Measurements from ENCODE around the gene ST3GAL3.

Gene ST3GAL3

DNA sequence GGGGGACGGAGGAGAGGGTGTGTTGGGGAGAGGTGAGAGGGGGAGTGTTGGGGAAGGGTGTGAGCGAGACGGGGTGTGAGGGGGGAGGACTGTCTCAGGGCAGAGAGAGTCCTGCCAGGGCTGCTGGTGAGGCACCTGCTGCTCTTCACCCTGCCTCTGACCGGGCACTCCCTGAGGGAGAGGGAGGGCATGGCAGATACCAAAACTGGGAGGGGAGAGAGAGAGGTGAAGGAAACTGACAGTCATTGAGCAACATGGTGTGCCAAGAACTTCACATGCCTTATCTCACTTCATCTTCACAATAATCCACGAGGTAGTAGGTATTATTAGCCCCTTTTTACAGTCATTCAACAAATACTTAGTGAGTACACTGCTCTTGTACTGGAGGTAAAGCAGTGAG, 164.9 kb downstream of the ST3GAL3 start:
- Histone ChIP-seq H3K9me3 (ENCODE audit: control insufficient read depth, low read length) (no peaks in the 10 kb centered on the region), H3K4me3 (ENCODE audit: insufficient read depth, low read depth, low read length) (no peak overlapping the region), H3K4me1 (ENCODE audit: control insufficient read depth, insufficient read depth, low read length) (no peaks in the 10 kb centered on the region), H3K27ac (ENCODE audit: insufficient read depth, low read depth, low read length, poor library complexity, severe bottlenecking) (no peak overlapping the region), H3K36me3 (ENCODE audit: control insufficient read depth, insufficient read depth, low read length) (no peaks in the 10 kb centered on the region), H3K27me3 (ENCODE audit: control insufficient read depth, insufficient read depth, low read length, poor library complexity, severe bottlenecking) (no peaks in the 10 kb centered on the region)
- 83 to 84% methylated on average over 5 of the region's 5 CpGs for WGBS, 2 experiments

DNA sequence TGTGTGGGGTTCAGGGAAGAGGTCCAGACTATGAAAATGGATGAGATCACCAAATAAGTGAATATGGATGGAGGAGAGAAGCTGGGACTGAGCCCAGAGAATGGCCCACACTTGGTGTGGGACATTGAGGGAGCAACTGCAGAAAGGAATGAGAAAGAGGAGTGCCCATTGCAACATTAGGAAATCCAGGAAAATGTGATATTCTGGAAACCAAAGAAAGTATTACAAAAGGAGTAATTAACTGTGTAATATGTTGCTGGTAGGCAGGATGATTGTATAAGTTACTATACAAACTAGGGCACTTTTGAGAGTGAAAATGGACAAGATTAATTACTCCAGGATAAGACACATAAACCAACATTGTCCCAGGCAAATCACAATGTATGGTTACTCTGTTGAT, 166.5 kb downstream of the ST3GAL3 start:
- Histone ChIP-seq H3K9me3 (ENCODE audit: control insufficient read depth, low read length) (no peaks in the 10 kb centered on the region), H3K36me3 (ENCODE audit: control insufficient read depth, insufficient read depth, low read length) (no peaks in the 10 kb centered on the region), H3K4me1 (ENCODE audit: control insufficient read depth, insufficient read depth, low read length) (no peaks in the 10 kb centered on the region), H3K4me3 (ENCODE audit: insufficient read depth, low read depth, low read length) (no peak overlapping the region), H3K27me3 (ENCODE audit: control insufficient read depth, insufficient read depth, low read length, poor library complexity, severe bottlenecking) (no peaks in the 10 kb centered on the region), H3K27ac (ENCODE audit: insufficient read depth, low read depth, low read length, poor library complexity, severe bottlenecking) (no peak overlapping the region)

DNA sequence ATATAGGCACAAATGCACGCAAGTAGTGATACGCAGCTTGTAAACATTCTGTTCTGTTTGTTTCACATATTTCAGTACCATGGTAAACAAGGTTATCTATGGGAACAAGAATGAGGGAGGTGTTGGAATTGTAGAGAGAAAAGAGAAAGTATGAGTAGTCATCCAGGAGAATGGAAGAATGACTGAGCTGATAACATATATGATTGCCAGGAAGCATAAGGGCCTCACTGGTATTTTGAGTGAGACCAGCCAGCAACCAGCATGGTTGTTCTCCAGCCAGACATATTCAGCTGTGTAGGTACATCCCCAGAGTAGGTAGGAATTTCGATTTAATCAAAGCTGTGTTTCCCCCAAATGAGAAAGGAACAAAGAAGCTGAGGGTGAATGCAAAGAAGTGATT, 167.4 kb downstream of the ST3GAL3 start:
- 97% methylated on average over 3 of the region's 3 CpGs for whole genome bisulfite sequencing, 2 experiments
- Histone ChIP-seq H3K27ac (ENCODE audit: insufficient read depth, low read depth, low read length, poor library complexity, severe bottlenecking) (no peak overlapping the region), H3K4me1 (ENCODE audit: control insufficient read depth, insufficient read depth, low read length) (no peaks in the 10 kb centered on the region)

DNA sequence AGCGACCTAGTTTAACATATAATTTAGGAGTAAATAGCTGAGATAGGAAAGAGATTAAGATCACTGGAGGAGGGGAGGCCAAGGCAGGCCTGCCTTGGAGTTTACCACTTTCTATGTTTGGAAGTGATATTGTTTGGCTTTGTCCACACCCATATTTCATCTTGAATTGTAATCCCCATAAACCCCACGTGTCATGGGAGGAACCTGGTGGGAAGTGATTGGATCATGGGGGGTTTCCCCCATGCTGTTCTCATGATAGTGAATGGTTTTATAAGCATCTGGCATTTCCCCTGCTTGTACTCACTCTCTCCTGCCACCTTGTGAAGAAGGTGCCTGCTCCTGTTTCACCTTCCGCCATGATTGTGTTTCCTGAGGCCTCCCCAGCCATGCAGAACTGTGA, 168.0 kb downstream of the ST3GAL3 start:
- Histone ChIP-seq H3K27ac (ENCODE audit: insufficient read depth, low read depth, low read length, poor library complexity, severe bottlenecking) (no peak overlapping the region), H3K4me3 (ENCODE audit: insufficient read depth, low read depth, low read length) (no peak overlapping the region), H3K36me3 (ENCODE audit: control insufficient read depth, insufficient read depth, low read length) (no peaks in the 10 kb centered on the region), H3K4me1 (ENCODE audit: control insufficient read depth, insufficient read depth, low read length) (no peaks in the 10 kb centered on the region), H3K9me3 (ENCODE audit: control insufficient read depth, low read length) (no peaks in the 10 kb centered on the region), H3K27me3 (ENCODE audit: control insufficient read depth, insufficient read depth, low read length, poor library complexity, severe bottlenecking) (no peaks in the 10 kb centered on the region)
- 88 to 92% methylated on average over 2 to 3 of the region's 3 CpGs for whole genome bisulfite sequencing, 2 experiments

More for the DNA sequence above, 167.4 kb downstream of the ST3GAL3 start:
- Histone ChIP-seq H3K4me3 (ENCODE audit: insufficient read depth, low read depth, low read length) (no peak overlapping the region), H3K9me3 (ENCODE audit: control insufficient read depth, low read length) (no peaks in the 10 kb centered on the region), H3K27me3 (ENCODE audit: control insufficient read depth, insufficient read depth, low read length, poor library complexity, severe bottlenecking) (no peaks in the 10 kb centered on the region), H3K36me3 (ENCODE audit: control insufficient read depth, insufficient read depth, low read length) (no peaks in the 10 kb centered on the region)

DNA sequence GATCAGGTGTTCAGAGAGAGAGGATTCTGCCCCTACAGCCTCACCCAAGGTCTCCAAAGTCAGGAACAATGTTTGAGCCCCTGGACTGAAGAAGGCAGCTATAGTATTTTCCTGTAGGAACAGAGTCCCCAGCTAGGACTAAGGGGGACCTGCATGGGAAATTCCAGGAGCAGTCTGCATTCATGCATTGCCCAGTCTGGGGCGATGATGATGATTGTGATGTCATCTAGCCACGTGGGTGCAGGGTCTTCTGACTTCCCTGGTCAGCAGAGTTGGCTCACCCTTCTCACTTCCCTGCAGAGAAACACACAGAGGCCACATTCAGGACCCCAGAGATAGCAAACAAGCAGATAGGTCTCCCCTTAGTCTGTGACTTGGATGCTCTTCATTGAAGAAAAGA, 169.8 kb downstream of the ST3GAL3 start:
- WGBS, 2 experiments, result 83 to 89% methylated on average over 2 of the region's 2 CpGs
- Histone ChIP-seq H3K9me3 (ENCODE audit: control insufficient read depth, low read length) (no peaks in the 10 kb centered on the region), H3K27ac (ENCODE audit: insufficient read depth, low read depth, low read length, poor library complexity, severe bottlenecking) (no peak overlapping the region), H3K4me3 (ENCODE audit: insufficient read depth, low read depth, low read length) (no peak overlapping the region), H3K36me3 (ENCODE audit: control insufficient read depth, insufficient read depth, low read length) (no peaks in the 10 kb centered on the region), H3K4me1 (ENCODE audit: control insufficient read depth, insufficient read depth, low read length) (peaks cover 7% of the 10 kb centered on the region), H3K27me3 (ENCODE audit: control insufficient read depth, insufficient read depth, low read length, poor library complexity, severe bottlenecking) (no peaks in the 10 kb centered on the region)

DNA sequence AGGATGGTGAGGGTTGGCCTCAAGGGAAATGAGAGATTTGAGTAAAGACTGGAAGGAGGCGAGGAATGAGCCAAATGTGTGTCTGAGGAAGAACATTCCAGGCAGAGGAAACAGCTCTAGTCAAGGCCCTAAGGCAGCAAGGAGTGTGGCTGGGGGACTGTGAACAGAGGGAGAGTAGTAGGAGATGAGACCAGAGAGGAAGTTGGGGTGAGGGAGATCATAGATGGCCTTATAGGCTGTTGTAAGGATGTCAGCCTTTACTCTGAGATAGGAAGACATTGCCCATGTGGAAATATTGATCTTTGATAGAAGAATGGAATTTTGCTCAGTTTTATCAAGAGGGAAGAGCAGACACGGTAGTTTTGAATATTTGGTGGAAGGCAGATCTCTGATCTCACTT, 171.1 kb downstream of the ST3GAL3 start:
- no peaks in the 10 kb centered on the region for H3K36me3 ChIP-seq (ENCODE audit: control insufficient read depth, insufficient read depth, low read length)
- H3K27me3 ChIP-seq (ENCODE audit: control insufficient read depth, insufficient read depth, low read length, poor library complexity, severe bottlenecking), result no peaks in the 10 kb centered on the region
- 80 to 97% methylated on average over 2 of the region's 2 CpGs for WGBS, 2 experiments
- no peaks in the 10 kb centered on the region for H3K9me3 ChIP-seq (ENCODE audit: control insufficient read depth, low read length)
- H3K4me3 ChIP-seq (ENCODE audit: insufficient read depth, low read depth, low read length), result no peak overlapping the region
- H3K27ac ChIP-seq (ENCODE audit: insufficient read depth, low read depth, low read length, poor library complexity, severe bottlenecking), result no peak overlapping the region
- peaks cover 7% of the 10 kb centered on the region for H3K4me1 ChIP-seq (ENCODE audit: control insufficient read depth, insufficient read depth, low read length)

DNA sequence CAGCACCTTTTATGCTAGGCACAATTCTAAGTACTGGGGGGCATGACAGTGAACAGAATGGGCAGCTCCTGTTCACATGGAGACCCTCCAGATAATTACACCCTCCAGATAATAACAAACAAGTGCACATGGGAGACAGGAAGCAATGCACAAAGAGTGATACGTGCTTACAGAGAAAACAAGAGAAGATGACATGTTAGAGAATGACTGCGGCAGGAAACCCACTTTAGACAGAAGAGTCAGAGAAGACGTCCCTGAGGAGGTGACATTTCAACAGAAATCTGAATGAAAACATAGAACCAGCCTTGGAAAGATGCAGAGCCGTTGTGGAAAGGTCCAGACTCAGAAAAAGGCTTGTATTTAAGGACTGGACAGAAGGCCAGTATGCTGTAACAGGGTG, 171.5 kb downstream of the ST3GAL3 start:
- WGBS, 2 experiments, result 93 to 96% methylated on average over 4 of the region's 4 CpGs
- no peaks in the 10 kb centered on the region for H3K9me3 ChIP-seq (ENCODE audit: control insufficient read depth, low read length)
- peaks cover 7% of the 10 kb centered on the region for H3K4me1 ChIP-seq (ENCODE audit: control insufficient read depth, insufficient read depth, low read length)
- H3K27me3 ChIP-seq (ENCODE audit: control insufficient read depth, insufficient read depth, low read length, poor library complexity, severe bottlenecking), result no peaks in the 10 kb centered on the region
- no peaks in the 10 kb centered on the region for H3K36me3 ChIP-seq (ENCODE audit: control insufficient read depth, insufficient read depth, low read length)
- no peak overlapping the region for H3K27ac ChIP-seq (ENCODE audit: insufficient read depth, low read depth, low read length, poor library complexity, severe bottlenecking)
- no peak overlapping the region for H3K4me3 ChIP-seq (ENCODE audit: insufficient read depth, low read depth, low read length)

DNA sequence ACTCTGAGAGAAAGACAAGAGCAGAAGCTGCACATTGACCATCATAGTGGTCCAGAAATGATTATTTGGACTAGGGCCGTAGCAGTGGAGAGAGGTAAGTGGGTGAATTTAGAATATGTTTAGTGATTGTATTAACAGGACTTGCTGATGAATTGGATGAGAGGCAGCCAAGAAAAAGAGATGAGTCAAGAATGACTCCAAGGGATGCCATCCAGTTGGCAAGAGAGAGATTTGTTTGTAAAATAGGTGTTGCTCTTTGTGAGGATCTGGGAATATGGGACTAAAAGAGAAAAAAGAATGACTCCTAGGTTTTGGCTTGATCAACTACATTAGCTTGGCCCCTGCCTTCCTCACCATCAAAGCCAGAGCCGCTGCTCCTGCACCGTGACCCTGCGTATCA, 172.1 kb downstream of the ST3GAL3 start:
- Histone ChIP-seq H3K27me3 (ENCODE audit: control insufficient read depth, insufficient read depth, low read length, poor library complexity, severe bottlenecking) (no peaks in the 10 kb centered on the region), H3K4me1 (ENCODE audit: control insufficient read depth, insufficient read depth, low read length) (peaks cover 8% of the 10 kb centered on the region), H3K27ac (ENCODE audit: insufficient read depth, low read depth, low read length, poor library complexity, severe bottlenecking) (no peak overlapping the region), H3K4me3 (ENCODE audit: insufficient read depth, low read depth, low read length) (no peak overlapping the region), H3K36me3 (ENCODE audit: control insufficient read depth, insufficient read depth, low read length) (no peaks in the 10 kb centered on the region), H3K9me3 (ENCODE audit: control insufficient read depth, low read length) (no peaks in the 10 kb centered on the region)
- 96 to 97% methylated on average over 4 of the region's 4 CpGs for WGBS, 2 experiments

DNA sequence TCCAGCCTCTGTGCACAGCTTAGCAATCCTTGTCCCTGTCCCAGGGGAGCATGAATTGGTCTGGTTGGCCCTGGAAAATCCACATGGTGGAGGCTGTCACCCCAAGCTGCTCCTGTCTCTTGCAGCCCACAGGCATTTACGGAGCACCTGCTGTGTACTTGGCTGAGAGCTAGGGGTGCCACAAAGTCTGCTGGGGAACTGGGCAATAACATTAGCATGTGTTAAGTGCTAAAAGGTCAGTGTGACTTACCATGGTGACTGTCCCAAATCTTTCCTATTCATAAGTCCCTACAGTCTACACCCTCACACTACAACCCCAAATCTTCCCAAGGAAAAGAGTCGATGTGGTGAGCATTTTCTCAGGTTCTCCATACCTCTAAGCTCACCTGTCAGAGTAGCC, 172.7 kb downstream of the ST3GAL3 start:
- H3K27me3 ChIP-seq (ENCODE audit: control insufficient read depth, insufficient read depth, low read length, poor library complexity, severe bottlenecking), result no peaks in the 10 kb centered on the region
- H3K27ac ChIP-seq (ENCODE audit: insufficient read depth, low read depth, low read length, poor library complexity, severe bottlenecking), result no peak overlapping the region
- H3K36me3 ChIP-seq (ENCODE audit: control insufficient read depth, insufficient read depth, low read length), result no peaks in the 10 kb centered on the region
- no peaks in the 10 kb centered on the region for H3K9me3 ChIP-seq (ENCODE audit: control insufficient read depth, low read length)
- 94 to 96% methylated on average over 2 of the region's 2 CpGs for WGBS, 2 experiments
- H3K4me3 ChIP-seq (ENCODE audit: insufficient read depth, low read depth, low read length), result no peak overlapping the region
- H3K4me1 ChIP-seq (ENCODE audit: control insufficient read depth, insufficient read depth, low read length), result peaks cover 12% of the 10 kb centered on the region

DNA sequence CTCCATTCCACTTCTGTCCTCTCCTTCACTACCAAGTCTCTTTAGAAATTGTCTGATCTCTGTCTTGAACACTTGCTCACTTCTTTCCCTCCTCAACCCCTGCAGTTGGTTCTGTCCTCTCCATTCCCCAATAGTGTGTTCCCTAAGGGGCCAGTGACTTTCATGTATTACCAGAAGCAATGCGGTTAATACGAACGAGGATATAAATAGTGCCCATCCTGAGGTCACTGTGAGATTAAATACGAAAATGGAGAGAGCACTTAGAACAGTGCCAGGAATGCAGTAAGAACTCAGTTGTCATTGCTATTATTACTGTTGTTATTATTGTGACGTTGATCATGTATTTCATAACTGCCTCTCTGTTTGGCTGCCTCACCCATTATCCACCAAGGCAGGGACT, 173.3 kb downstream of the ST3GAL3 start:
- Histone ChIP-seq H3K36me3 (ENCODE audit: control insufficient read depth, insufficient read depth, low read length) (no peaks in the 10 kb centered on the region), H3K27ac (ENCODE audit: insufficient read depth, low read depth, low read length, poor library complexity, severe bottlenecking) (no peak overlapping the region), H3K27me3 (ENCODE audit: control insufficient read depth, insufficient read depth, low read length, poor library complexity, severe bottlenecking) (no peaks in the 10 kb centered on the region), H3K4me3 (ENCODE audit: insufficient read depth, low read depth, low read length) (no peak overlapping the region), H3K4me1 (ENCODE audit: control insufficient read depth, insufficient read depth, low read length) (peaks cover 12% of the 10 kb centered on the region), H3K9me3 (ENCODE audit: control insufficient read depth, low read length) (no peaks in the 10 kb centered on the region)
- 92 to 98% methylated on average over 5 of the region's 5 CpGs for WGBS, 2 experiments

DNA sequence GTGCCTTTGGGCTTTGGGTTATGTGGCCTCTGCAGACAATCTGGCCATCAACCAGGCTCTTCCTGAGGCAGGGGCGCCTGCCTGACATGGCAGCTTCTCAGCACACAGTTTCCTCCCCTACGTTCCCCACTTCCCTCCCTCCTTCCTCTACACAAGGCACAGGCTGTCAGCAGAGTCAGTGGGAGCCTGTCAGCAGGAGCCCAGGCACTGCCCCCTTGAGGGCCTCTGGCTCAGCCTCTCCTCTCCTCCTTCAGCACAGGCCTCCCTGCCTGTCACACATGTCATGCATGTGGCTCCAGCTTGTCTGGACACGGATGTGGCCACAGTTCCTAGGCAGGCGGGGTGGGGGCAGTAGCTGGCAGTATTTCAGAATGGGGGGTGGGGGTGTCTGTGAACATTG, 174.1 kb downstream of the ST3GAL3 start:
- H3K9me3 ChIP-seq (ENCODE audit: control insufficient read depth, low read length), result no peaks in the 10 kb centered on the region
- WGBS, 2 experiments, result 70 to 74% methylated on average over 4 of the region's 4 CpGs
- no peak overlapping the region for H3K4me3 ChIP-seq (ENCODE audit: insufficient read depth, low read depth, low read length)
- no peak overlapping the region for H3K27ac ChIP-seq (ENCODE audit: insufficient read depth, low read depth, low read length, poor library complexity, severe bottlenecking)
- no peaks in the 10 kb centered on the region for H3K27me3 ChIP-seq (ENCODE audit: control insufficient read depth, insufficient read depth, low read length, poor library complexity, severe bottlenecking)
- peaks cover 12% of the 10 kb centered on the region for H3K4me1 ChIP-seq (ENCODE audit: control insufficient read depth, insufficient read depth, low read length)
- H3K36me3 ChIP-seq (ENCODE audit: control insufficient read depth, insufficient read depth, low read length), result no peaks in the 10 kb centered on the region

Data from ectodermal cell (in vitro differentiated cells).